Measurements from ENCODE around the gene DLG4.

DLG4 gene

GRCh38 chr17:7208754-7209460 lies 10.7 kb downstream of the DLG4 start:
- DNase-seq (ENCODE audit: extremely low read depth, low read depth) = no peak
- TF ChIP-seq CTCF (IDR thresholded peaks at IDR 0.05; ENCODE audit: low read depth, low read length) = no peak

- DNase-seq (ENCODE audit: extremely low read depth, low read depth) = no peak
- no peak for TF ChIP-seq CTCF (IDR thresholded peaks at IDR 0.05; ENCODE audit: low read depth, low read length)
Observed at GRCh38 chr17:7208027-7208571, 11.5 kb downstream of the DLG4 start.

GRCh38 chr17:7207120-7208001 lies 12.3 kb downstream of the DLG4 start:
- TF ChIP-seq CTCF (IDR thresholded peaks at IDR 0.05; ENCODE audit: low read depth, low read length) = no peak
- DNase-seq (ENCODE audit: extremely low read depth, low read depth) = no peak

GRCh38 chr17:7205561-7205960 lies 14.1 kb downstream of the DLG4 start:
- TF ChIP-seq CTCF (IDR thresholded peaks at IDR 0.05; ENCODE audit: low read depth, low read length) = no peak
- DNase-seq (ENCODE audit: extremely low read depth, low read depth) = no peak

GRCh38 chr17:7204828-7205461 lies 14.7 kb downstream of the DLG4 start:
- no peak for DNase-seq (ENCODE audit: extremely low read depth, low read depth)
- no peak for TF ChIP-seq CTCF (IDR thresholded peaks at IDR 0.05; ENCODE audit: low read depth, low read length)

GRCh38 chr17:7204336-7204735 lies 15.3 kb downstream of the DLG4 start:
- no peak for TF ChIP-seq CTCF (IDR thresholded peaks at IDR 0.05; ENCODE audit: low read depth, low read length)
- DNase-seq (ENCODE audit: extremely low read depth, low read depth) = no peak
